HG02623 (cell line): ENCODE data around the gene CGB1.
"Not testable (repeated sequence)": the region's sequence is repeated elsewhere in the genome, so short reads cannot be mapped to it uniquely, and the experiment has no call there.

ENCODE experiments used
- ATAC-seq: cut with Tn5 transposase; IDR thresholded peaks from one replicate; pipeline ENCODE4 v1.9.1; 2021; ENCODE audit warnings: moderate library complexity; ENCODE audit not compliant: unreplicated experiment

The CGB1 gene

DNA sequence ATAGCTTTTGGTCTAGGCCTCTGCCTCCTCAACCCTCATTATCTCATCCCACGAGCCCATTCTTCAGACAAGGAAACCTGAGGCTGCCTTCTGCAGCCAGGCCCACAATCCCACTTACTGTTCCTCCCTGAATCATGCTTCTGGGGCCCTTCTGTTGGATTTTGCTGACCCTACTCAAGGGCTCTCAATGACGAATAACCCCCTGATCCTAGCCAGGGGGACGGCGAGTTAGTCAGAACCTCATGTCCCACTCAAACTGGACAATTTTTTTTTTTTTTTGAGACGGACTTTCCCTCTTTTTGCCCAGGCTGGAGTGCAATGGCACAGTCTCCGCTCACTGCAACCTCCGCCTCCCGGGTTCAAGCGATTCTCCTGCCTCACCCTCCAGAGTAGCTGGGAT is 14.6 kb downstream of the CGB1 start:
- ATAC-seq: no peak

DNA sequence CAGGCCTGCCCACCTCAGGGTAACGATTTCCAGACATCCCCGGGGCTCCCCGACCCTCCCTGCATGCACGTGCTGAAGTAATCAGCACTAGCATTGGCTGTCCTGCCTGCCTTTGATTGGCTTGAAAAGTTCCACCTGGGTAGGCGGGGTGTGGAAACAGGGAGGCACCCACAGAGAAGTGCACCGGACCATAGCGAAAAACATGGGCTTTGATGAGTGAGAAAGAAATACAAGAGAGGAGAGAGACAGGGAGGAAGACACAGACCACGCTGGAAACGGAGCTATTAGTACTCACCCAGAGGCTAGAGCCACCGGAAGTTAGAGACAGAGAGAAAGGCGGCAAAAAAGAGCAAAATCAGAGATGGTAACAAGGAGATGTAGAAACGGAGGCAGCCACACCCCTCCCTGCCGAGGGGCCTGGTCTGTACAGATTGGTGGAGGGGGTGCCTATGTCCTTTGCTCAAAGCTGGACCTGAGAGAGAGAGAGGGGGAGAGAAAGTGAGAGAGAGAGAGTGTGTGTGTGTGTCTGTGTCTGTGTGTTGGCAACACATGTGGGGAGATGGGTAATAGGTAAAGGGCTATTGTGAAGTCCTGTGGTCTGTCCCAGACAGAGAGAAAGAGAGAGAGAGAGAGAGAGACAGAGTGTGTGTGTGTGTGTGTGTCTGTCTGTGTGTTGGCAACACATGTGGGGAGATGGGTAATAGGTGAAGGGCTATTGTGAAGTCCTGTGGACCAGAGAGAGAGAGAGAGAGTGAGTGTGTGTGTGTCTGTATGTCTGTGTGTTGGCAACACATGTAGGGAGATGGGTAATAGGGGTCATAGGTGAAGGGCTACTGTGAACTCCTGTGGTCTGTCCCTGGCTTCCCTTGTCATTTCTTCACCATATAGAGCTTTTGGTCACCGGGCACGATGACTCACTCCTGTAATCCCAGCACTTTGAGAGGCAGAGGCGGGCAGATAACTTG is 15.5 kb downstream of the CGB1 start:
- ATAC-seq: no peak

DNA sequence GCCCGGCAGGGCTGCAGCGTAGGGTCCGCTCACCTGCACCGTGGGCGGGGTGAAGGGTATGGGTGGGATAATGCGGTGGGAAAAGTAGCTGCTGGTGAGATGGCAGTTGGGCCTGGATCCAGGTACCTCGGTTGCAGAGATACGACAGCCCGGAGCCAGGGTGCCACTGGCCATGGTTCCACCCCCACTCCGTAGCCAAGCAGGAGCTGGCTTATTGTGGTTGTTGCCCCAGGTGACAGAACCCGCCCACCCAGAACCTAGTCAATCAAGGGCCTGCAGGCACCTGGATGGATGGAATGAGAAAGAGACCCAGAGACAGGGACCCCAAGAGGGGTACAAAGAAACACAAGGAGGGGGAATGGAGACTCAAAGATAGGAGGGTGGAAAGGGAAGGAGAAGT is 16.4 kb downstream of the CGB1 start:
- ATAC-seq: no peak

DNA sequence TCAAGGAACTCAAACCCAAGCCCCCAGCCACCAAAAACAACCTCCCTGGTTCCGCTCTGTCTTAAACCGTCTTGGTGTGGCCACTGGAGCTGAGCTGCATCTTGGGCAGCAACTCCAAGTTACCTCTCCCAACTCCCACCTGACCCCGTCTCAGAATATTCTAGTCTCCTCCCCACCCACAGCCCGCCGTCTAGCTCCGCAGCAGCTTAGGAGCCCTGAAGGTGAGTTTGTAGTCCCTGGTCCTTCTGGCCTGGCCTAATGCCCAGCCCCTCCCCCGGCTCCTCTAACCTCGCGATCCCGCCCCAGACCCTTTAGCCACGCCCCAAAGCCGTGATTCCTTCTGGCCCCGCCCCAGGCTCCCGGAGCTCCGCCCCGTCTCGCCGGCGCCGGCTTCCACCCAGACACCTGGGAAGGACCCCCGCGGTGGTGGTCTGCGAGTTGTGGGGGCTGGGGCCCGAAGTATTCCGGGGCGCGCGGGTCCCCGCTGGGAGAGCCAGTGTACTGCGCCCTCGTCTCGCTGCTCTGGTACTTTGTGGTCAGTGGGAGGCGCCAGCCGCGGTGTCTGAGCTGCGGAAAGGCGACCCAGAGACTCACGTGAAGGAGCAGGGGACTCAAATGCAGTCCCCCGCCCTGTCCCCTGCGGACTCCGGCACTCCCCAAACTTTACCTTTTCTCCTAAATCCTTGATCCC is 17.3 kb downstream of the CGB1 start:
- ATAC-seq: no peak

DNA sequence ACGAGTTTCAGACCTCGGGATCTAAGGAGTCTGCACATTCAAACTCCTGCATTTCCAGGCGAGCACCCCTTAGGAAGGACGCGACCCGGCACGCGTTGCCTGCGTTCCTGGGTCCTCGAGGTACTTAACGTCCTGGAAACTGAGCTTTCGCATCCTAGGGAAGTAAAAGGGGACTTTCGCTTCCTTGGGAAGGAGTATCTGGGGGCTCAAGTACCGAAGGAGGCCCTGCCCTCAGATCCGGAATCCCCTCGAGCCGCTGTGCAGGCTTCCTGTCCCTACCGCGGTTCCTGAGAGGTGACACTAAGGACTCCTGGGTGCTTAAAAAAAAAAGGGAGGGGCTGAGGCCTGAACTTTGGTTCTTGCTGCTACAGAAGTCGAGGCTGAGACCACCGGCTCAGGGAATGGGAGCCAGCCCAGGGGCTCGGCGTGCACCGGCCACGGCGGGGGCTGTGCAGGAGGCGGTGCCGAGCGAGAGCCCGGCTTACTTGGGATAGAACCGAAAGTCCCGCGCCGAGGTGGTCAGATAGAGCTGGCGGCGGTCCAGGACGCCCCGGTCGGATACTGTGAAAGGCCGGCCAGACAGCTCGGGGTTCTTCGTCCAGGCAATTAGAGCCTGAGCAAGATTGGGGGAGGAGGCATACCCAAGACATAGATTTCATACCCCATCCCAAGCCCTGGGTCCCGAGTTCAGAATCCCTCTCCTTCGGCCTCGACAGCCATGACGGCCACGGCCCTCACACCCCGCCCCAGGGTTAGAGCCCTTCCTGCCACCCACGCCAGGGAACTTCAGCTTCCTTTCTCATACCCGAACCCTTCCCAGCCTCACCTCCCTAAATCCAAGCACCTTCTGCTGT is 18.1 kb downstream of the CGB1 start:
- not testable (repeated sequence) for ATAC-seq

DNA sequence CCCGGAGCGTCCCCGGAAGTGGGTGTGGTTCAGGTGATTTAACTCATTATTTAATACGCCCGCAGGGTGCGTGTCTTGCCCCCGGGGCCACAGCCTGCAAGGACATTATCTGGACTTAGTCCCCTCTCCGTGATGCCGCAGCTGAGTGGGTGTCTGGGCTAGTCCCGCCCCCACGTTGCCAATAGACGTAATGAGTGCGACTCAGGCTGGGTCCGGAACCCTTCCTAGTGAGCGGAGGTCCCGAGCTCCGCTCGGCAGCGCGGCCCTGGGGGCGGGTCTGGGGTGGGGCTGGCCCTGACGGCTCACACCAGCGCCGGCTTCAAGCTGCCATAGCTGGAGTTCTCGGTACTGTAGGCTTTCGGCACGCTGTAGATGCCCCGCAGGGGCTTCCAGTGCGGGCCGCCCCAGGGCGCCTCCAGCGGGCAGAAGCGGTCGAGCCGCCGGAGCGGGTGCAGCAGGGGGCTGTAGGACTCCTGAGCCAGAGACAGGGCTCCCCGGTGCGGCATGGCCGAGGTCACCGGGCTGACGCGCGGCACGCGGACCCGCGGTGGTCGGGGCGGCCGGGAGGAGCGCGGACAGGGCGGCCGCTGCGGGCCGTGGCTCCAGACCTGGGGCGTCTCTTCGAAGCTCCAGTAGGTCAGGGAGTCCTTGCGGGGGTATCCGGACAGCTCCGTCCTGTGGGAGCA is 18.9 kb downstream of the CGB1 start:
- peak; percentile 52 for ATAC-seq

DNA sequence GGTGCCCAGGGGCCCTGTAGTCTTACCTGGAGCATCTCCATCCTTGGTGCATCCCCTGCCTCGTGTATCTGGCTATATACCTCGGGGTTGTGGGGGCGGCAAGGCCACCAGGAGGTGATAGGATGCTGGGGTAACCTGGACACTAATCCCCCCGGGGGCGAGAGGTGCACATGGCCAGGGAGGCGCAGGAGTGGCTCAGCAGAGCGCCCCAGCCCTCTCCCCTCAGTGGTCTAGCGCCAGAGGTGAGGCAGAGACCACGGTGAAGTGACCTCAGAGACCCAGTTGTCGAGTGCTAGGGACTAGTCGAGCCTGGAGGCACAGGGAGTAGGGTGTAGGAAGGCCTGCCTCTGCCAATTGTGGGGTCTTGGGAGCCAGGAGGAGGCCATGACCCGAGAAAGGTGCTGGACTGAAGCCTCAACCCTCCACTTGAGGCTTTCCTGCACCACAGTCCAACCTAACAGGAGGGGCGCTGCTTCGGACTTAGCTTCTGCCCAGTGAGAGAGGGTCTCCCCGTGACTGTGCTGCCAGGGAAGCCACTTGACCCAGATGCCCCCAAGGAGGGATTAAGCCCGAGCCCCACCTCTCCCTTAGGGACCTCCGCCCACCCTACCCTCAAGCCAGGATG is 19.5 kb downstream of the CGB1 start, which contains the start of gene LHB:
LHB (minus strand) TSS at position 51 of the 625 bp plus-strand sequence; CDS start at position 41, 10 bp downstream.
- no peak for ATAC-seq

DNA sequence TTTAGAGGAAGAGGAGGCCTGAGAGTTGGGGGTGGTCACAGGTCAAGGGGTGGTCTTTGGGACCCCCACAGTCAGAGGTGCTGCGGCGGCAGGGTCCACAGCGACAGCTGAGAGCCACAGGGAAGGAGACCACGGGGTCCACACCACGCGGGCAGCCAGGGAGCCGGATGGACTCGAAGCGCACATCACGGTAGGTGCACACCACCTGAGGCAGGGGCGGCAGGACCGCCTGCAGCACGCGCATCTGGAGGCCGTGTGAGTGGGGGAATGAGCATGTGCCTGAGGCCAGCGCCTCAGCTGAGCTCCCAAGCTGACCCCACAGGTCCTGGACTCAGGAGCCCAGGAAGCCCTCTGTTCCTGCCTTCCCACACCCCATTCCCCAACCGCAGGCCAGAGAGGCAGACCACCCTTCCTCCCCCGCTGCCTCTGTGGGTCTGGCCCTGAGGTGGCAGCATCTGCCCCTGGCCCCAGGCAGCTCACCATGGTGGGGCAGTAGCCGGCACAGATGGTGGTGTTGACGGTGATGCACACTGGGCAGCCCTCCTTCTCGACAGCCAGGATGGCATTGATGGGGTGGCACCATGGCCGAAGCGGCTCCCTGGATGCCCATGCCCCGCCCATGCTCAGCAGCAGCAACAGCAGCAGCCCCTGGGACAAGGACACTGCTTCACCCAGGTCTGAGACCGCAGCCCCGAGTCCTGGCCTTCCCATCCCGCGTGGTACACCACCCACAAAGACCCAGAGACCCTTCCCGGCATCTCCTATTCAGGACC is 20.4 kb downstream of the CGB1 start:
- no peak for ATAC-seq

DNA sequence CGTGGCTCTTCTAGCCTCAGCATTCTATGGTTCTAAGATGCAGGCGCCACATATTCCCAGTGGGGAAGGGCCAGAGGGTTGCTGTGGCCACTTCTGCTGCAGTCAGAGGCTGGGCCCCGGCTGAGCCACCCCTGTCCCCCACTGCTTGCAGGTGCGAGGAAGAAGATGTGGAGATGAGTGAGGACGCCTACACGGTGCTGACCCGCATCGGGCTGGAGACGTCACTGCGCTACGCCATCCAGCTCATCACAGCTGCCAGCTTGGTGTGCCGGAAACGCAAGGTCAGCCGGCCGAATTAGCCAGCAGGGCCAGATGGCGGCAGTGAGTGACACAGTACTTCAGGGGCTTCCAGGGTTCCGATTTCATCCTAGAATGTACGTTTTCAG is 21.8 kb downstream of the CGB1 start:
- ATAC-seq: no peak

DNA sequence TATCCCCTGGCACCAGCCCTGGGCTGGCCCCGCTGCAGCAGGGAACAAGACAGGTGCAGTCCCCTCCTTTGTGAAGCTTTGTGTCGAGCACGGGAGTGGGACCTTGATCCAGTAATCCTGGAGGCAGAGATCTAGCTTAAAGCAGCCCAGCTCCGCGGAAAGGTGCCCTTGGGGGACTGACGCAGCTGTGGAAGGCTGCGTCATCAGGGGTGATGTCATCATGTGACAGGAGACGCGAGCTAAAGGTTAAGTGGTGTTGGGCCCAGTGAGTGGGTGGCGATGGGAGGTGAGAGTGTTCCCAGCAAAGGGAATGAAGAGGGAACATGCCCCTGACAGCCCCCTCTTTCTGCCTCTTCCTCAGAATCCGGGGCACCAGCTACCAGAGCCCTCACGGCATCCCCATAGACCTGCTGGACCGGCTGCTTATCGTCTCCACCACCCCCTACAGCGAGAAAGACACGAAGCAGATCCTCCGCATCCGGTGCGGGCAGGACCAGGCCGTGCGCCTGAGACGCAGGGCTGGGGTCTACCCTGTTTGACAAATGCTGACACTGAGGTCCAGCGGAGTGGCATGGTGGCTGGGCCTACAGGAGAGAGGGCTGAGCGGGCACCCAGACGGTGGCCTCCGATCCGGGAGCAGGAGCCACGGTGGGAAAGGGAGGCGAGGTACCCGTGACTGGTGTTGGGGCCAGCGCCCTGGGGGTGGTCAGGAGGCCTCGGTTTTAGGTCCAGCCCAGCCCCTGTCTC is 22.4 kb downstream of the CGB1 start:
- no peak for ATAC-seq

DNA sequence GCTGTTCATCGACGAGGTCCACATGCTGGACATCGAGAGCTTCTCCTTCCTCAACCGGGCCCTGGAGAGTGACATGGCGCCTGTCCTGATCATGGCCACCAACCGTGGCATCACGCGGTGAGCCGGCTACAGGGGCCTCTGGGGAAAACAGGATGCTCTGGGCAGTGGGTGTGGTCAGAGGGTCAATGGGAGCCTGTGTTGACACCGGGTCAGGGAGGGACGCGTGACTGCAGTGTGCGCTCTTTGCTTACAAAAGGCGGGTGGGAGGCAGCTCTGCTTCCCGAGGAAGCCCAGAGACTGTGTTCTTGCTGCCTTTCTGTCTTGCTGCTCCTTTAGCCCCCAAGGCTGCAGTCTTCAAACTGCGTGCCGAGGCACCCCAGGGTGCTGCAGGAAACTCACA is 25.5 kb downstream of the CGB1 start:
- no peak for ATAC-seq

DNA sequence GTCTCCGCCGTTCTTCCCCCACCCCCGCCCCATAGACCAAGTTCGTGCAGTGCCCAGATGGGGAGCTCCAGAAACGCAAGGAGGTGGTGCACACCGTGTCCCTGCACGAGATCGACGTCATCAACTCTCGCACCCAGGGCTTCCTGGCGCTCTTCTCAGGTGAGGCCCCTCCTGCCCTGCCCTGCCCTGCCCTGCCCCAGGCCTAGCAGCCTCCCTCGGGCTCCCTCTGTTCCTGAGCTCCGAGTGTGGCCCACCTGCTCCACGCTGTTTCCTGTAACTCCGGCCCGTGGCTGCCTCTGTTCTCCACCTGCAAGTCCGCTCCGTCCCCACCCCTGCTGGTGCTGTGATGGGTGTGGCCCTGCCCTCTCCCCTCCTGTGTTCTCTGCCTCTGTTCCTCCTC is 26.2 kb downstream of the CGB1 start:
- ATAC-seq: no peak

DNA sequence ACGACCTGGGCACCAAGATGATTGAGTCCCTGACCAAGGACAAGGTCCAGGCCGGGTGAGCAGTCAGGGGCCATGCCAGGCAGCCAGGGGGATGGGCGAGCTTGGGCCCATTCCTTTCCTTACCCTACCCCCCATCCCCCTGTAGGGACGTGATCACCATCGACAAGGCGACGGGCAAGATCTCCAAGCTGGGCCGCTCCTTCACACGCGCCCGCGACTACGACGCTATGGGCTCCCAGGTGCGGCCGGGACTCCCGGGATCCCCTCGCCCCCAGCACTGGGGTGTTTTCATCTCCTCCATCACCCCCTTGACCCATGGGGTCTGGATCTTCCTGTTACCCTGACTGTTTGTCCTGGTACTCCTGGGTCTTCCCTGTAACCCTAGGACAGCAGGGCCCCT is 26.9 kb downstream of the CGB1 start:
- ATAC-seq: no peak

DNA sequence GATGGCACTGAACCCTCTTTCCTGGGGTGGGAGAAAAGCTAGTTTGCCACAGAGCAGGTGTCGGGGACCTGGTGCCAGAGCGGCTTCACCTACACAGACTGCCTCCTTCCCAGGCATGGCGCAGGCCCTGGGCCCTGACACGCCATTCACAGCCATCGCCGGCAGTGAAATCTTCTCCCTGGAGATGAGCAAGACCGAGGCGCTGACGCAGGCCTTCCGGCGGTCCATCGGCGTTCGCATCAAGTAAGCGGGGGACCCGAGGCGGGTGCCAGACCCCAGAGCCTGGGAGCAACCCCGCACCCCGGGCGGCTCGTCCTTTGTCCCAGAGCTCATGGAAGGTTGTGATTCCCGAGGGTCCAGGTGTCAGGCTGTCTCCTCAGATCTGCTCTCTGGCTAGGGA is 29.8 kb downstream of the CGB1 start:
- ATAC-seq: no peak

DNA sequence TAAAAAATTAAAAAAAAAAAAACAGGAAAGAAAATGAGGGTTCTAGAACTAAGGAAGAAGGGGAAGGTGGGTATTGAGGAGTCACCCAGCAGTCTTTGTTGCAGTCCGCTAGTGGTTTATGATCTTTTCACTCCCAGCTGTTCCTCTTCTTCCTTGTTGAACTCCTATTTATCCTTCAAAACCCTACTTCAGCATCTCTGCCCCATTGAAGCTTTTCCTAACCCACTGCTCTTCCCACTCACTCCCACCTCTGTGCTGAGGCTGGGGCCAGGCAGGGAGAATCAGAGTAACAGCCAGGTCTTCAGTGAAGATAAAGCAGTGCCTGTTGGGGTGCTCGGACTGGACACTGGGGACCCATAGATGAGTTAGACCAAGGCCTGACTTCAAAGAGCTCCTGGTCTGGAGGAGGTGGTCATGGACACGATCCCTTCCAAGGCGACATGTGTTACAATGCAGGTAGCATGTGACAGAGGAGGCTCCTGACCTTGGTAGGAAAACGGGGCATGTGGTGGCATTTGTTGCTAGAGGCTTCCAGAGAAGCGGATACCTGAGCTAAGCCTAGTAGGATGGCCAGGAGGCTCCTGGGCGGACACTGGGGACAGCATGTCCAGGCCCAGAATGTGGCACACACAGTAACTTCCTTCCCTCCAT is 31.6 kb downstream of the CGB1 start:
- no peak for ATAC-seq

DNA sequence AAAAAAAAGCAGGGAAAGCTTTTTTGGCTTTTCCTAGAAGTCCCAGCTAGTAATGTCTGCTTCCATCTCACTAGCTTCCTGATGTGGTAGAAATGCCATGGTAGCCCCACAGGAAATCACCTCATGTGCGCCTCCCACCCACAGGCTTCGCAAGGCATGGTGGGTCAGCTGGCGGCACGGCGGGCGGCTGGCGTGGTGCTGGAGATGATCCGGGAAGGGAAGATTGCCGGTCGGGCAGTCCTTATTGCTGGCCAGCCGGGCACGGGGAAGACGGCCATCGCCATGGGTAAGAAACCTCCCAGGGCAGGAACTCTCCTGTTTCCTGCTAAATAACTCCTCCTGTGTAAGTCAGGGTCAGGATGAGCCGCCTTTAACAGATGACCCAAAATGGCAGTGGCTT is 32.6 kb downstream of the CGB1 start:
- no peak for ATAC-seq

DNA sequence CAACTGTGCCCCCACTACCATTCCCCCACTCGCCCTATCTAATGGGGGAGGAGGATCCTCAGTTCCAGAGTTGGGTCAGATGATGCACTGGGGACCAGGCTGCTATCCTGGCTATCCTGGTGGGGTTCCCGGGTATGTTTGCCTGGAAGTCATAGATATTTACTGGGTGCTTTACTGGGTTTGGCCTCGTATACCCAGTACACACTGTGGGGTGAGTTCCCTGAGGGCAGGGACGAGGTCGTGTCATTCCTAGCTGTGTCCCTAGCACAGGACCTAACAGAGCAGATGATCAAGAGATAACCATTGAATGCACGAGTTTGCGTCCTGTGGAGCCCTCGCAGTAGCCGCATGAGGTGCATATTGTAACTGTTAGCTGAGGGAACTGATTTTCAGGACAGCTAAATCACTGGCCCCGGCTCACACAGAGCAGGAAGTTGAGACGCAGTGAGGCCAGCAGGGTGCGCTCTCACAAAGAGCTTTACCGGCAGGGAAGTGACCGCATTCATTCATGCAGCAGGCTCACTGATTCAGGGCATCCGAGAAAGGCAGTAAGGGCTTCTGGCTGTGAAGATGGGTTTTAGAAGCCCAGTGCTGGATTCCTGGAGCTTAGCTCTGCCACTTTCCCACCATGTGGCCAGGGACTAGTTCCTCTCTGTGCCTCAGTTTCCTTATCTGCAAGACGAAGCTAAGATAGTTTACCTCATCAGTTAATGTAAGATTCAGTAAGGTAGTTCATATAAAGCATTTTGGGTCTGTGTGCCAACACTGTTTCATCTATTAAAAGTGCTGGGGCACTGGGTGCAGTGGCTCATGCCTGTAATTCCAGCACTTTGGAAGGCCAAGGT is 37.0 kb downstream of the CGB1 start:
- no peak for ATAC-seq
